Measurements from ENCODE around the gene TUBA3D.
"Not testable (repeated sequence)": the region's sequence is repeated elsewhere in the genome, so short reads cannot be mapped to it uniquely, and the experiment has no call there.

The TUBA3D gene

GRCh38 chr2:131519871-131520470 is 44.1 kb downstream of the TUBA3D start:
- H3K9me3 ChIP-seq (ENCODE audit: control insufficient read depth, low read length); H3K36me3 ChIP-seq (ENCODE audit: control insufficient read depth, insufficient read depth, low read length); H3K9ac ChIP-seq (ENCODE audit: low read length); H3K27me3 ChIP-seq (ENCODE audit: control insufficient read depth, insufficient read depth, low read length); H3K4me1 ChIP-seq (ENCODE audit: control insufficient read depth, insufficient read depth, low read length); H3K4me3 ChIP-seq (ENCODE audit: low read length): not testable (repeated sequence)

DNA sequence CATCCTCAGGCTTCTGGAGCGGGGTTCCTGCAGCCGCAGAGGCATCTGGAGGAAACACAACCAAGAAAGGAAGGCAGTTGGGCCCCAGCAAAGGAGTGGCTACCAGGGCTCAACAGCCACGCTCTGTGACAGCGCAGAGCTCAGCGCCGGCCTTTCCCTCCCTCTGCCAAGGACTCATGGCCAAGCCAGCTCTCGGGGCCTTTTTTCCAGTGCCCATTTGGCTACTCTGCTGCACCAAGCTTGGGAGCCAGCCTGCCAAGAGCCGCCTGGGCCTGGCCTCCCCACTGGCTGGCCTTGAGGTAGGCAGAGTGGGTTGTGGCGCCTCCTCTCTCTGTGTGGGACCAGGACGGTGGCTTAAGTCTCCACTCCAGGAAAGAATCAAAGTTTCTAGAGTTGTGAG is 44.6 kb downstream of the TUBA3D start:
- Histone ChIP-seq H3K36me3 (ENCODE audit: control insufficient read depth, insufficient read depth, low read length) (no peaks in the 10 kb centered on the region), H3K9ac (ENCODE audit: low read length) (no peak overlapping the region), H3K4me1 (ENCODE audit: control insufficient read depth, insufficient read depth, low read length) (no peaks in the 10 kb centered on the region)

DNA sequence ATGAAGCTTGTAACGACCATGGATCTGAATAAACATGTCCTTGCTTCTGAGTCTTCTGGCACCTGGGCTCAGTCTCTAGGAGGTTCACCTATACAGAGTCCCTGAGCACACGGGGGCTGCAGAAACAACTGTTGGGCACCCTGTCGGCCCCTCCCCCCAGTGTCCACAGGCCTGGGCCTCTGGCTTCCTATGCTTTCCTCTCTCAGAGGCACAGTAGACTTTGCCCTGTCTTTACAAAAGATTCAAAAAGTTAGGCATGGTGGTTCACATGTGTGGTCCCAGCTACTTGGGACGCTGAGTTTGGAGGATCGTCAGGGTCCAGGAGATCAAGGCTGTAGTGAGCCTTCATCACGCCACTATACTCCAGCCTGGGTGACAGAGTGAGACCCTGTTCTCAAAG is 45.6 kb downstream of the TUBA3D start:
- H3K27me3 ChIP-seq (ENCODE audit: control insufficient read depth, insufficient read depth, low read length); H3K4me1 ChIP-seq (ENCODE audit: control insufficient read depth, insufficient read depth, low read length); H3K9ac ChIP-seq (ENCODE audit: low read length); H3K36me3 ChIP-seq (ENCODE audit: control insufficient read depth, insufficient read depth, low read length); H3K9me3 ChIP-seq (ENCODE audit: control insufficient read depth, low read length); H3K4me3 ChIP-seq (ENCODE audit: low read length): not testable (repeated sequence)

More for the DNA sequence above, 44.6 kb downstream of the TUBA3D start:
- H3K9me3 ChIP-seq (ENCODE audit: control insufficient read depth, low read length), result no peaks in the 10 kb centered on the region
- H3K4me3 ChIP-seq (ENCODE audit: low read length), result no peak overlapping the region
- H3K27me3 ChIP-seq (ENCODE audit: control insufficient read depth, insufficient read depth, low read length), result no peaks in the 10 kb centered on the region

- H3K36me3 ChIP-seq (ENCODE audit: control insufficient read depth, insufficient read depth, low read length), result no peaks in the 10 kb centered on the region
- no peak overlapping the region for H3K9ac ChIP-seq (ENCODE audit: low read length)
- H3K27me3 ChIP-seq (ENCODE audit: control insufficient read depth, insufficient read depth, low read length), result no peaks in the 10 kb centered on the region
- no peak overlapping the region for H3K4me3 ChIP-seq (ENCODE audit: low read length)
- no peaks in the 10 kb centered on the region for H3K4me1 ChIP-seq (ENCODE audit: control insufficient read depth, insufficient read depth, low read length)
- H3K9me3 ChIP-seq (ENCODE audit: control insufficient read depth, low read length), result no peaks in the 10 kb centered on the region
These were observed 46.3 kb downstream of the TUBA3D start for GRCh38 chr2:131521961-131522781.

DNA sequence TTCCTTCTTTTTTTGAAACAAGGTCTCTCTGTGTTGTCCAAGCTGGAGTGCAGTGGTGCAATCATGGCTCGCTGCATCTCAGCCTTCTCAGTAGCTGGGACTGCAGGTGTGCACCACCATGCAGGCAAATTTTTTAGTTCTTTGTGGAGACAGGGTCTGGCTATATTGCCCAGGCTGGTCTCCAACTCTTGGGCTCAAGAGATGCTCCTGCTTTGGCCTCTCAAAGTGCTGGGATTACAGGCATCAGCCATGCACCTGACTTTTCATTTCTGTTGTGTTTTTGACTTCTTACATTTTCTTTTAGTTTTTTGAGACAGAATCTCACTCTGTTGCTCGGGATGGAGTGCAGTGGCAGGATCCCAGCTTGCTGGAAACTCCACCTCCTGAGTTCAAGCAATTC is 49.3 kb downstream of the TUBA3D start:
- not testable (repeated sequence) for H3K36me3 ChIP-seq (ENCODE audit: control insufficient read depth, insufficient read depth, low read length); H3K4me3 ChIP-seq (ENCODE audit: low read length); H3K9ac ChIP-seq (ENCODE audit: low read length); H3K27me3 ChIP-seq (ENCODE audit: control insufficient read depth, insufficient read depth, low read length); H3K4me1 ChIP-seq (ENCODE audit: control insufficient read depth, insufficient read depth, low read length); H3K9me3 ChIP-seq (ENCODE audit: control insufficient read depth, low read length)

- not testable (repeated sequence) for H3K4me3 ChIP-seq (ENCODE audit: low read length); H3K9ac ChIP-seq (ENCODE audit: low read length); H3K36me3 ChIP-seq (ENCODE audit: control insufficient read depth, insufficient read depth, low read length); H3K9me3 ChIP-seq (ENCODE audit: control insufficient read depth, low read length); H3K4me1 ChIP-seq (ENCODE audit: control insufficient read depth, insufficient read depth, low read length); H3K27me3 ChIP-seq (ENCODE audit: control insufficient read depth, insufficient read depth, low read length)
These were observed 51.4 kb downstream of the TUBA3D start, which contains the start of gene CCDC74A for GRCh38 chr2:131527131-131528001. TSS of gene CCDC74A (plus strand) at chr2:131527888. CDS start at chr2:131527971, 83 bp downstream.

- H3K36me3 ChIP-seq (ENCODE audit: control insufficient read depth, insufficient read depth, low read length); H3K27me3 ChIP-seq (ENCODE audit: control insufficient read depth, insufficient read depth, low read length); H3K4me3 ChIP-seq (ENCODE audit: low read length); H3K9me3 ChIP-seq (ENCODE audit: control insufficient read depth, low read length); H3K4me1 ChIP-seq (ENCODE audit: control insufficient read depth, insufficient read depth, low read length); H3K9ac ChIP-seq (ENCODE audit: low read length): not testable (repeated sequence)
These were observed 53.3 kb downstream of the TUBA3D start for GRCh38 chr2:131528981-131529863.

GRCh38 chr2:131529864-131530445 is 54.0 kb downstream of the TUBA3D start:
- not testable (repeated sequence) for H3K4me3 ChIP-seq (ENCODE audit: low read length); H3K9ac ChIP-seq (ENCODE audit: low read length); H3K27me3 ChIP-seq (ENCODE audit: control insufficient read depth, insufficient read depth, low read length)

GRCh38 chr2:131530626-131531344 is 54.9 kb downstream of the TUBA3D start:
- H3K27me3 ChIP-seq (ENCODE audit: control insufficient read depth, insufficient read depth, low read length); H3K4me3 ChIP-seq (ENCODE audit: low read length); H3K4me1 ChIP-seq (ENCODE audit: control insufficient read depth, insufficient read depth, low read length): not testable (repeated sequence)

More at GRCh38 chr2:131529864-131530445, 54.0 kb downstream of the TUBA3D start:
- H3K9me3 ChIP-seq (ENCODE audit: control insufficient read depth, low read length); H3K4me1 ChIP-seq (ENCODE audit: control insufficient read depth, insufficient read depth, low read length); H3K36me3 ChIP-seq (ENCODE audit: control insufficient read depth, insufficient read depth, low read length): not testable (repeated sequence)

GRCh38 chr2:131531547-131532185 is 55.7 kb downstream of the TUBA3D start:
- H3K4me3 ChIP-seq (ENCODE audit: low read length); H3K4me1 ChIP-seq (ENCODE audit: control insufficient read depth, insufficient read depth, low read length); H3K36me3 ChIP-seq (ENCODE audit: control insufficient read depth, insufficient read depth, low read length); H3K9ac ChIP-seq (ENCODE audit: low read length); H3K27me3 ChIP-seq (ENCODE audit: control insufficient read depth, insufficient read depth, low read length); H3K9me3 ChIP-seq (ENCODE audit: control insufficient read depth, low read length): not testable (repeated sequence)

More at GRCh38 chr2:131530626-131531344, 54.9 kb downstream of the TUBA3D start:
- H3K36me3 ChIP-seq (ENCODE audit: control insufficient read depth, insufficient read depth, low read length); H3K9ac ChIP-seq (ENCODE audit: low read length); H3K9me3 ChIP-seq (ENCODE audit: control insufficient read depth, low read length): not testable (repeated sequence)
